HEK293 (cell line): ENCODE measurements around the gene CDCA3.
A peak's percentile ranks its signal among the peaks of the same experiment; 100 is the strongest.
"Not testable (repeated sequence)": the region's sequence is repeated elsewhere in the genome, so short reads cannot be mapped to it uniquely, and the experiment has no call there.

Experiments
- CTCF ChIA-PET: fragments of 350-600 bp; formaldehyde crosslinking; extraction: SDS; loops from one replicate; lab custom pipeline; 2021; ENCODE audit warnings: antibody characterized with exemption; lab: Yijun Ruan, JAX
- POLR2A ChIA-PET: fragments of 300-600 bp; formaldehyde crosslinking; extraction: SDS; loops from one replicate; lab custom pipeline; 2020; ENCODE audit warnings: antibody characterized with exemption, inconsistent platforms; lab: Yijun Ruan, JAX
- H3K27ac ChIP-seq: fragments of 200-500 bp; sonication (Bioruptor generic); 2 replicates; pipeline ENCODE4 v1.5.1; 2014; ENCODE audit warnings: low read depth, low read length, control low read depth, inconsistent platforms; ENCODE audit errors: extremely low read depth
- H3K36me3 ChIP-seq, 2 experiments: fragments of 200-500 bp in 1 of 2; sonication (Bioruptor generic) in 1 of 2; 1 replicate in 1 of 2; 2 replicates in 1 of 2; pipeline ENCODE4 v1.5.1; 2014 to 2017; ENCODE audit warnings: inconsistent platforms in 2 of 2, low read length in 2 of 2; ENCODE audit not compliant: control insufficient read depth in 2 of 2, insufficient read depth in 1 of 2
- H3K4me1 ChIP-seq: fragments of 200-500 bp; sonication (Bioruptor generic); 2 replicates; pipeline ENCODE4 v1.5.1; 2014; ENCODE audit warnings: mild to moderate bottlenecking, low read length, inconsistent platforms; ENCODE audit not compliant: control insufficient read depth, insufficient read depth
- H3K4me3 ChIP-seq: 2 replicates; pipeline ENCODE4 v1.5.1; 2011; ENCODE audit warnings: low read depth, mild to moderate bottlenecking, control low read depth, low read length, moderate library complexity
- H3K9me3 ChIP-seq: fragments of 200-500 bp; sonication (Bioruptor generic); 2 replicates; pipeline ENCODE4 v1.5.1; 2014; ENCODE audit warnings: low read depth, low read length, inconsistent platforms; ENCODE audit not compliant: control insufficient read depth, insufficient read depth
- CTCF ChIP-seq: fragments of 450-650 bp; formaldehyde crosslinking; IDR thresholded peaks from 2 replicates; pipeline ENCODE4 v1.5.1; 2016; ENCODE audit warnings: missing biosample characterization, missing genetic modification characterization
- GLI4 ChIP-seq: fragments of 450-650 bp; formaldehyde crosslinking; IDR thresholded peaks from 2 replicates; pipeline ENCODE4 v1.5.1; 2016; ENCODE audit warnings: missing biosample characterization, missing genetic modification characterization
- MZF1 ChIP-seq: fragments of 450-650 bp; formaldehyde crosslinking; IDR thresholded peaks from 2 replicates; pipeline ENCODE4 v1.5.1; 2017; ENCODE audit warnings: missing biosample characterization, missing genetic modification characterization, borderline replicate concordance
- OVOL3 ChIP-seq: fragments of 450-650 bp; formaldehyde crosslinking; IDR thresholded peaks from 2 replicates; pipeline ENCODE4 v1.5.1; 2016; ENCODE audit warnings: missing biosample characterization, missing genetic modification characterization
- SP7 ChIP-seq: fragments of 450-650 bp; formaldehyde crosslinking; IDR thresholded peaks from 2 replicates; pipeline ENCODE4 v1.5.1; 2016; ENCODE audit warnings: missing biosample characterization, missing genetic modification characterization
- TRIM28 ChIP-seq: IDR thresholded peaks from 2 replicates; pipeline ENCODE4 v1.6.1; 2011; ENCODE audit warnings: low read length, control low read depth, borderline replicate concordance
- TSHZ1 ChIP-seq: fragments of 450-650 bp; formaldehyde crosslinking; IDR thresholded peaks from 2 replicates; pipeline ENCODE4 v1.5.1; 2016; ENCODE audit warnings: missing biosample characterization, missing genetic modification characterization, borderline replicate concordance
- ZBTB1 ChIP-seq: fragments of 450-650 bp; formaldehyde crosslinking; IDR thresholded peaks from 2 replicates; pipeline ENCODE4 v1.5.1; 2016; ENCODE audit warnings: missing biosample characterization, missing genetic modification characterization
- ZBTB6 ChIP-seq: fragments of 450-650 bp; formaldehyde crosslinking; IDR thresholded peaks from 2 replicates; pipeline ENCODE4 v1.5.1; 2017; ENCODE audit warnings: missing biosample characterization, missing genetic modification characterization
- ZBTB8A ChIP-seq: fragments of 450-650 bp; formaldehyde crosslinking; IDR thresholded peaks from 2 replicates; pipeline ENCODE4 v1.5.1; 2016; ENCODE audit warnings: missing biosample characterization, missing genetic modification characterization
- ZNF2 ChIP-seq: fragments of 450-650 bp; formaldehyde crosslinking; IDR thresholded peaks from 2 replicates; pipeline ENCODE4 v1.5.1; 2016; ENCODE audit warnings: missing biosample characterization, missing genetic modification characterization
- ZNF223 ChIP-seq: fragments of 450-650 bp; formaldehyde crosslinking; IDR thresholded peaks from 2 replicates; pipeline ENCODE4 v1.5.1; 2016; ENCODE audit warnings: missing biosample characterization, missing genetic modification characterization
- ZNF335 ChIP-seq: fragments of 450-650 bp; formaldehyde crosslinking; conservative IDR thresholded peaks from 2 replicates; pipeline ENCODE4 v1.5.1; 2016; ENCODE audit warnings: missing biosample characterization, missing genetic modification characterization
- ZNF366 ChIP-seq: fragments of 450-650 bp; formaldehyde crosslinking; conservative IDR thresholded peaks from 2 replicates; pipeline ENCODE4 v1.5.1; 2016; ENCODE audit warnings: missing biosample characterization, missing genetic modification characterization
- ZNF37A ChIP-seq: fragments of 450-650 bp; IDR thresholded peaks from 2 replicates; pipeline ENCODE4 v1.5.1; 2018; ENCODE audit warnings: missing biosample characterization, missing genetic modification characterization
- ZNF394 ChIP-seq: fragments of 450-650 bp; formaldehyde crosslinking; IDR thresholded peaks from 2 replicates; pipeline ENCODE4 v1.5.1; 2016; ENCODE audit warnings: missing biosample characterization, missing genetic modification characterization, mild to moderate bottlenecking, moderate library complexity, borderline replicate concordance
- ZNF473 ChIP-seq: fragments of 450-650 bp; formaldehyde crosslinking; IDR thresholded peaks from 2 replicates; pipeline ENCODE4 v1.5.1; 2017; ENCODE audit warnings: missing biosample characterization, missing genetic modification characterization
- ZNF561 ChIP-seq: fragments of 450-650 bp; IDR thresholded peaks from 2 replicates; pipeline ENCODE4 v1.5.1; 2018; ENCODE audit warnings: missing biosample characterization, missing genetic modification characterization, borderline replicate concordance
- ZNF654 ChIP-seq: fragments of 450-650 bp; formaldehyde crosslinking; IDR thresholded peaks from 2 replicates; pipeline ENCODE4 v1.5.1; 2016; ENCODE audit warnings: low read depth, missing biosample characterization, missing genetic modification characterization
- ZNF677 ChIP-seq: fragments of 450-650 bp; IDR thresholded peaks from 2 replicates; pipeline ENCODE4 v1.5.0; 2018; ENCODE audit warnings: missing biosample characterization, mild to moderate bottlenecking, missing genetic modification characterization, moderate library complexity

Gene CDCA3

GRCh38 chr12:6871052-6871957 is 20.2 kb upstream of the CDCA3 start (continued):
- TF ChIP-seq GLI4 (no peak), SP7 (tag by site-specific recombination) (no peak), TSHZ1 (tag by site-specific recombination) (no peak), ZNF677 (tag by site-specific recombination) (no peak), ZNF37A (tag by site-specific recombination) (no peak), ZNF223 (tag by site-specific recombination) (no peak), ZNF473 (tag by site-specific recombination) (no peak)

GRCh38 chr12:6870304-6870703 is 19.2 kb upstream of the CDCA3 start:
- not testable (repeated sequence) for H3K4me1 ChIP-seq, H3K9me3 ChIP-seq, H3K27ac ChIP-seq, H3K4me3 ChIP-seq
- peaks cover 4 to 49% of the 10 kb centered on the region in 2 experiments; a peak in 2 of 3 replicates for H3K36me3 ChIP-seq
- ChIA-PET POLR2A (interaction anchor here (1.2 to 5.4 kb wide), 7 partner anchors 10 to 74 kb away, joined by 6 to 88 read pairs (median 12); partner anchors contain the start of genes ATN1, C12orf57, CDCA3 and RNU7-1), CTCF (interaction anchor here (0.5 to 5.3 kb wide), 14 partner anchors 14 to 273 kb away, joined by 3 to 71 read pairs (median 6); partner anchors contain the start of genes CDCA3, MLF2 and USP5)

- H3K27ac ChIP-seq, result peak overlapping the region; percentile 98; the same call in 1 of the 2 replicates
- H3K4me3 ChIP-seq, result peak overlapping the region; percentile 87
- ChIA-PET POLR2A (interaction anchor here (0.6 to 7.6 kb wide), 17 partner anchors 12 to 174 kb away, joined by 3 to 183 read pairs (median 10); partner anchors contain the start of genes C12orf57, CDCA3, COPS7A and ENO2), CTCF (interaction anchor here (0.6 to 5.3 kb wide), 30 partner anchors 9 to 305 kb away, joined by 3 to 71 read pairs (median 5); partner anchors contain the start of genes C12orf57, C1RL, CDCA3 and MLF2)
- H3K4me1 ChIP-seq, result peaks cover 8% of the 10 kb centered on the region
- peaks cover 4 to 58% of the 10 kb centered on the region in 2 experiments; a peak in 2 of 3 replicates for H3K36me3 ChIP-seq
- H3K9me3 ChIP-seq, result no peaks in the 10 kb centered on the region
- peak; percentile 91 for TF ChIP-seq CTCF (tag by site-specific recombination)
- TF ChIP-seq ZBTB6 (tag by site-specific recombination), result 0 out of 2 replicates have a peak, but pooled peaks have one; percentile 42
- no peak for TF ChIP-seq OVOL3 (tag by site-specific recombination)
- TF ChIP-seq ZBTB1 (tag by site-specific recombination), result no peak
- peak; percentile 48; the same call in 1 of the 2 replicates for TF ChIP-seq ZNF394 (tag by site-specific recombination)
- 0 out of 2 replicates have a peak, but pooled peaks have one; percentile 15 for TF ChIP-seq ZNF2 (tag by site-specific recombination)
- 0 out of 2 replicates have a peak, but pooled peaks have one; percentile 62 for TF ChIP-seq TRIM28
- 0 out of 2 replicates have a peak, but pooled peaks have one; percentile 13 for TF ChIP-seq MZF1 (tag by site-specific recombination)
- no peak for TF ChIP-seq ZBTB8A (tag by site-specific recombination)
- peak; percentile 74 for TF ChIP-seq ZNF366
- peak; percentile 68 for TF ChIP-seq ZNF335
- TF ChIP-seq ZNF561 (tag by site-specific recombination), result peak; percentile 38; the same call in 1 of the 2 replicates
- peak; percentile 90 for TF ChIP-seq ZNF654 (tag by site-specific recombination)
These were observed 18.2 kb upstream of the CDCA3 start for GRCh38 chr12:6869049-6870021.
